Colon (tissue), 2 donors: ENCODE results near the gene ATAT1.
"Not testable (repeated sequence)": the region's sequence is repeated elsewhere in the genome, so short reads cannot be mapped to it uniquely, and the experiment has no call there.

Source experiments
- FAIRE-seq: peaks from 2 replicates; lab custom pipeline; 2012; peaks lifted over from hg19 to GRCh38; lab: Jason Lieb, UNC
- donor health status: control.
- donor health status: control.

ATAT1 gene

GRCh38 chr6:30651143-30651542, 24.5 kb downstream of the ATAT1 start:
- no peak for FAIRE-seq

- no peak for FAIRE-seq
Observed at GRCh38 chr6:30654798-30655742, 28.4 kb downstream of the ATAT1 start.

GRCh38 chr6:30655743-30656094, 29.0 kb downstream of the ATAT1 start:
- FAIRE-seq = no peak

GRCh38 chr6:30656513-30656912, 29.8 kb downstream of the ATAT1 start:
- no peak for FAIRE-seq

- FAIRE-seq = no peak
Observed at GRCh38 chr6:30657454-30657853, 30.8 kb downstream of the ATAT1 start.

- not testable (repeated sequence) for FAIRE-seq
Observed at GRCh38 chr6:30657922-30658321, 31.2 kb downstream of the ATAT1 start.

- no peak for FAIRE-seq
Observed at GRCh38 chr6:30664994-30665767, 38.5 kb downstream of the ATAT1 start.

GRCh38 chr6:30666300-30666699, 39.6 kb downstream of the ATAT1 start:
- FAIRE-seq = not testable (repeated sequence)

- FAIRE-seq = no peak
Observed at GRCh38 chr6:30670760-30671527, 44.3 kb downstream of the ATAT1 start.

GRCh38 chr6:30672445-30673253, 46.0 kb downstream of the ATAT1 start, which contains the start of gene DHX16:
TSS of gene DHX16 (minus strand) at chr6:30673006. CDS start at chr6:30672841, 165 bp downstream.
- no peak for FAIRE-seq

GRCh38 chr6:30676660-30677285, 50.1 kb downstream of the ATAT1 start:
- FAIRE-seq = no peak

GRCh38 chr6:30678964-30679726, 52.5 kb downstream of the ATAT1 start:
- FAIRE-seq = no peak

- FAIRE-seq = no peak
Observed at GRCh38 chr6:30679765-30680535, 53.3 kb downstream of the ATAT1 start.

GRCh38 chr6:30681766-30682142, 55.1 kb downstream of the ATAT1 start:
- no peak for FAIRE-seq

GRCh38 chr6:30682143-30683117, 55.8 kb downstream of the ATAT1 start:
- FAIRE-seq = no peak

GRCh38 chr6:30683183-30683979, 56.7 kb downstream of the ATAT1 start:
- FAIRE-seq = no peak

- no peak for FAIRE-seq
Observed at GRCh38 chr6:30683980-30684338, 57.3 kb downstream of the ATAT1 start.
